T-cell (primary cell): Measurements from ENCODE around the gene KCNAB2. TPM values are rescaled to one million over a fixed set of nuclear protein-coding genes. Genes with fewer than 3 reads are reported as not detected.

ENCODE experiments used
- ATAC-seq, 4 experiments: fragments of 200-7000 bp in 3 of 4; fragments of 150-1000 bp in 1 of 4; cut with Tn5 transposase; replicated peaks in 1 of 4; 1 replicate in 3 of 4; 2 replicates in 1 of 4; pipeline ENCODE4 v1.10.0; 2021; ENCODE audit warnings: moderate library complexity in 3 of 4, mild to moderate bottlenecking in 2 of 4, moderate number of reproducible peaks in 1 of 4
- CTCF ChIA-PET, 2 donors: fragments of 300-600 bp; sonication (Branson Sonifier 250); formaldehyde crosslinking; loops; one replicate each; lab custom pipeline; 2022; ENCODE audit warnings: antibody characterized with exemption in 2 of 2; lab: Charles Lee
- POLR2A ChIA-PET, 2 donors: fragments of 300-600 bp; sonication (Branson Sonifier 250); formaldehyde crosslinking; loops; one replicate each; lab custom pipeline; 2022; ENCODE audit warnings: antibody characterized with exemption in 2 of 2; lab: Charles Lee
- DNase-seq, 35 experiments: peaks; one replicate each; pipeline versions ENCODE4 v3.0.0 to v3.0.0-alpha.2; 2013 to 2023
- H3K27ac ChIP-seq: one replicate; pipeline ENCODE4 v1.5.1; 2013; ENCODE audit warnings: low read length
- H3K27me3 ChIP-seq, 2 experiments: replicated peaks in 1 of 2; 1 replicate in 1 of 2; 2 replicates in 1 of 2; pipeline versions ENCODE4 v1.6.1 to v1.7.0; 2013; ENCODE audit warnings: low read length in 1 of 2, mixed read lengths in 1 of 2; ENCODE audit not compliant: control insufficient read depth in 2 of 2, insufficient read depth in 2 of 2; ENCODE audit errors: extremely low read depth in 1 of 2
- H3K36me3 ChIP-seq, 2 donors: 1 replicate in 1 of 2; 2 replicates in 1 of 2; pipeline versions ENCODE4 v1.6.1 to v1.7.0; 2013; ENCODE audit warnings: low read length in 1 of 2; ENCODE audit not compliant: control insufficient read depth in 2 of 2, insufficient read depth in 1 of 2; ENCODE audit errors: extremely low read depth in 1 of 2
- H3K4me1 ChIP-seq, 2 experiments: 1 replicate in 1 of 2; 2 replicates in 1 of 2; pipeline versions ENCODE4 v1.6.1 to v1.7.0; 2013; ENCODE audit warnings: low read length in 2 of 2, mixed read lengths in 1 of 2; ENCODE audit not compliant: insufficient read depth in 2 of 2, control insufficient read depth in 1 of 2; ENCODE audit errors: extremely low read depth in 1 of 2
- H3K4me3 ChIP-seq, 2 donors: 1 replicate in 1 of 2; 2 replicates in 1 of 2; pipeline versions ENCODE4 v1.5.1 to v1.7.0; 2013; ENCODE audit warnings: mild to moderate bottlenecking in 2 of 2, low read length in 1 of 2, moderate library complexity in 1 of 2; ENCODE audit not compliant: control insufficient read depth in 1 of 2; ENCODE audit errors: extremely low read depth in 1 of 2
- H3K9me3 ChIP-seq: 2 replicates; pipeline ENCODE4 v1.7.0; 2013
- H3K27ac Mint-ChIP-seq, 2 donors: one replicate each; pipeline ENCODE4 v1.8.0; 2020 to 2021; ENCODE audit warnings: mild to moderate bottlenecking in 2 of 2, mixed read lengths in 2 of 2
- H3K27me3 Mint-ChIP-seq, 2 donors: one replicate each; pipeline ENCODE4 v1.8.0; 2021 to 2022; ENCODE audit warnings: mixed read lengths in 2 of 2
- H3K36me3 Mint-ChIP-seq: one replicate; pipeline ENCODE4 v1.8.0; 2021; ENCODE audit warnings: mixed read lengths
- H3K4me1 Mint-ChIP-seq, 3 donors: one replicate each; pipeline ENCODE4 v1.8.0; 2020 to 2022; ENCODE audit warnings: mixed read lengths in 3 of 3, mild to moderate bottlenecking in 1 of 3
- H3K4me3 Mint-ChIP-seq, 3 donors: one replicate each; pipeline ENCODE4 v1.8.0; 2020 to 2022; ENCODE audit warnings: mild to moderate bottlenecking in 3 of 3, mixed read lengths in 3 of 3, moderate library complexity in 3 of 3
- H3K9me3 Mint-ChIP-seq, 3 donors: one replicate each; pipeline ENCODE4 v1.8.0; 2020 to 2022; ENCODE audit warnings: mixed read lengths in 3 of 3
- WGBS: methylation state at CpG from one replicate; pipeline ENCODE4 v1.1.5; 2013; ENCODE audit warnings: missing lambda C conversion rate; ENCODE audit not compliant: insufficient coverage; 5-methylcytosine and 5-hydroxymethylcytosine counted together
- total RNA-seq, 35 experiments: library from RNA in 6 of 35; stranded (reverse) in 6 of 35; fragments of 120-200 nt in 1 of 35; gene quantifications; one replicate each; pipeline versions ENCODE4 v1.2.1 to v1.2.4 and lab custom pipeline; 2013 to 2026

Gene KCNAB2
- total RNA-seq, 5 donors from 2014 or later (not counting 1 experiment from before 2014, with no cell fraction given) = 181 to 270 (median 252) TPM

GRCh38 chr1:6040861-6041415 lies 4.8 kb upstream of the KCNAB2 start:
- Mint-ChIP-seq H3K9me3 (no peaks in the 10 kb centered on the region), H3K4me3 (no peak overlapping the region), H3K36me3 (peaks cover 24% of the 10 kb centered on the region), H3K4me1 (peaks cover 20 to 37% (median 27%) of the 10 kb centered on the region in 3 donors), H3K27me3 (no peaks in the 10 kb centered on the region), H3K27ac (no peak overlapping the region)
- DNase-seq (no peak), ATAC-seq (no peak)
- ChIA-PET CTCF (no interaction called here), POLR2A (no interaction called here)
- Histone ChIP-seq H3K27me3 (no peaks in the 10 kb centered on the region), H3K27ac (no peak overlapping the region), H3K9me3 (no peaks in the 10 kb centered on the region), H3K4me3 (no peak overlapping the region), H3K4me1 (peaks cover 4 to 61% of the 10 kb centered on the region in 2 experiments), H3K36me3 (peaks cover 18 to 89% of the 10 kb centered on the region in 2 donors)
- 95% methylated on average over 21 of the region's 22 CpGs for WGBS

GRCh38 chr1:6041432-6042062 lies 4.1 kb upstream of the KCNAB2 start:
- Mint-ChIP-seq H3K4me3 (no peak overlapping the region), H3K36me3 (peaks cover 20% of the 10 kb centered on the region), H3K27me3 (no peaks in the 10 kb centered on the region), H3K27ac (no peak overlapping the region), H3K9me3 (no peaks in the 10 kb centered on the region), H3K4me1 (peaks cover 17 to 32% (median 21%) of the 10 kb centered on the region in 3 donors)
- no peak overlapping the region for H3K4me3 ChIP-seq
- ATAC-seq (peak in 1 of 4 experiments; percentile 27), DNase-seq (peak in 14 of 35 experiments; percentile 10 to 44 (median 17))
- H3K4me1 ChIP-seq = peaks cover 4 to 56% of the 10 kb centered on the region in 2 experiments
- ChIA-PET CTCF (interaction anchor here in 1 of 2 donors (0.5 kb wide), 1 partner anchor 972 kb away, joined by 5 read pairs; no protein-coding TSS in a partner anchor), POLR2A (no interaction called here)
- 81% methylated on average over 8 of the region's 20 CpGs for WGBS
- H3K27ac ChIP-seq = no peak overlapping the region
- H3K9me3 ChIP-seq = no peaks in the 10 kb centered on the region
- peaks cover 18 to 89% of the 10 kb centered on the region in 2 donors for H3K36me3 ChIP-seq
- no peaks in the 10 kb centered on the region for H3K27me3 ChIP-seq

GRCh38 chr1:6043561-6043960 lies 2.1 kb upstream of the KCNAB2 start:
- Histone ChIP-seq H3K4me3 (no peak overlapping the region), H3K27me3 (no peaks in the 10 kb centered on the region), H3K27ac (no peak overlapping the region), H3K9me3 (no peaks in the 10 kb centered on the region), H3K4me1 (peaks cover 0 to 36% of the 10 kb centered on the region in 2 experiments), H3K36me3 (peaks cover 25 to 87% of the 10 kb centered on the region in 2 donors)
- POLR2A ChIA-PET = no interaction called here
- 97% methylated on average over 5 of the region's 5 CpGs for WGBS
- H3K36me3 Mint-ChIP-seq = peaks cover 24% of the 10 kb centered on the region
- H3K27me3 Mint-ChIP-seq = no peaks in the 10 kb centered on the region
- H3K4me1 Mint-ChIP-seq = peaks cover 9 to 25% (median 18%) of the 10 kb centered on the region in 3 donors
- H3K4me3 Mint-ChIP-seq = no peak overlapping the region
- DNase-seq (no peak), ATAC-seq (no peak)
- CTCF ChIA-PET = interaction anchor here in 1 of 2 donors (0.9 kb wide), 1 partner anchor 361 kb away, joined by 3 read pairs; no protein-coding TSS in a partner anchor
- no peak overlapping the region for H3K27ac Mint-ChIP-seq
- no peaks in the 10 kb centered on the region for H3K9me3 Mint-ChIP-seq

- H3K36me3 ChIP-seq = peaks cover 26 to 86% of the 10 kb centered on the region in 2 donors
- Mint-ChIP-seq H3K36me3 (peaks cover 24% of the 10 kb centered on the region), H3K9me3 (no peaks in the 10 kb centered on the region)
Observed at GRCh38 chr1:6044481-6045109, 1.1 kb upstream of the KCNAB2 start.

GRCh38 chr1:6045110-6045502 lies 582 bp upstream of the KCNAB2 start:
- POLR2A ChIA-PET = no interaction called here
- CTCF ChIA-PET = interaction anchor here in 1 of 2 donors (0.7 kb wide), 1 partner anchor 630 kb away, joined by 3 read pairs; no protein-coding TSS in a partner anchor

More at GRCh38 chr1:6044481-6045109, 1.1 kb upstream of the KCNAB2 start:
- H3K9me3 ChIP-seq = no peaks in the 10 kb centered on the region
- WGBS = 97% methylated on average over 9 of the region's 11 CpGs
- ATAC-seq (no peak), DNase-seq (no peak)
- POLR2A ChIA-PET = no interaction called here
- H3K27ac Mint-ChIP-seq = no peak overlapping the region
- peaks cover 11 to 24% (median 20%) of the 10 kb centered on the region in 3 donors for H3K4me1 Mint-ChIP-seq
- CTCF ChIA-PET = interaction anchor here (0.6 to 0.9 kb wide), 3 partner anchors 360 to 1851 kb away, joined by 3 read pairs; no protein-coding TSS in a partner anchor
- peaks cover 0 to 31% of the 10 kb centered on the region in 2 experiments for H3K4me1 ChIP-seq
- no peaks in the 10 kb centered on the region for H3K27me3 Mint-ChIP-seq
- no peak overlapping the region for H3K4me3 ChIP-seq
- H3K27ac ChIP-seq = no peak overlapping the region
- no peak overlapping the region for H3K4me3 Mint-ChIP-seq
- H3K27me3 ChIP-seq = no peaks in the 10 kb centered on the region

GRCh38 chr1:6046279-6046678 lies 591 bp downstream of the KCNAB2 start:
- Mint-ChIP-seq H3K9me3 (no peaks in the 10 kb centered on the region), H3K27me3 (no peaks in the 10 kb centered on the region), H3K27ac (no peak overlapping the region), H3K36me3 (peaks cover 27% of the 10 kb centered on the region), H3K4me1 (peaks cover 10 to 22% (median 20%) of the 10 kb centered on the region in 3 donors), H3K4me3 (no peak overlapping the region)
- no peak for DNase-seq
- ChIA-PET POLR2A (no interaction called here), CTCF (no interaction called here)
- H3K9me3 ChIP-seq = no peaks in the 10 kb centered on the region
- peaks cover 26 to 77% of the 10 kb centered on the region in 2 donors for H3K36me3 ChIP-seq
- WGBS = 97% methylated on average over 14 of the region's 14 CpGs
- H3K4me1 ChIP-seq = peaks cover 0 to 19% of the 10 kb centered on the region in 2 experiments
- no peaks in the 10 kb centered on the region for H3K27me3 ChIP-seq
- no peak overlapping the region for H3K27ac ChIP-seq
- no peak for ATAC-seq
- H3K4me3 ChIP-seq = no peak overlapping the region

More at GRCh38 chr1:6045110-6045502, 582 bp upstream of the KCNAB2 start:
- Histone ChIP-seq H3K27me3 (no peaks in the 10 kb centered on the region), H3K4me3 (no peak overlapping the region), H3K27ac (no peak overlapping the region), H3K4me1 (peaks cover 0 to 27% of the 10 kb centered on the region in 2 experiments), H3K36me3 (peaks cover 26 to 85% of the 10 kb centered on the region in 2 donors), H3K9me3 (no peaks in the 10 kb centered on the region)
- Mint-ChIP-seq H3K27me3 (no peaks in the 10 kb centered on the region), H3K36me3 (peaks cover 24% of the 10 kb centered on the region), H3K4me1 (peaks cover 10 to 24% (median 20%) of the 10 kb centered on the region in 3 donors), H3K27ac (no peak overlapping the region), H3K4me3 (no peak overlapping the region), H3K9me3 (no peaks in the 10 kb centered on the region)
- 97% methylated on average over 4 of the region's 9 CpGs for WGBS
- DNase-seq (no peak), ATAC-seq (no peak)
